ENCODE measurements around the gene CARD19.
"Not testable (repeated sequence)": the region's sequence is repeated elsewhere in the genome, so short reads cannot be mapped to it uniquely, and the experiment has no call there.

The CARD19 gene

DNA sequence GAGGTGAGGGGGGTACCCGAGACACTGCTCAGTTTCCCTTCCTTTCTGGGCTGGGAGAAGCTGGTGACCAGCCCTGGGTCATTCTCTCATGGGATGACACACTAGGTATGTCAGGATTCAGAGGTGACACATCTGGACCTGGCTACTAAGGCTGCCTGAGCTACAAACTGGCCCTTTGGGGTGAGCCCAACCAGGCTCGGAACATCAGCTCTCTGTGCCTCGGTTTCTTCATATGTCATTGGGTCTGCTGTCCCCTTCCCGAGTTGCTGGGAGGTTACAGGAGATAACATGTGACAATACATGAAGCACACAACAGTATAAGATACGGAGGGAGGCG, 11.8 kb downstream of the CARD19 start:
- FAIRE-seq: no peak

DNA sequence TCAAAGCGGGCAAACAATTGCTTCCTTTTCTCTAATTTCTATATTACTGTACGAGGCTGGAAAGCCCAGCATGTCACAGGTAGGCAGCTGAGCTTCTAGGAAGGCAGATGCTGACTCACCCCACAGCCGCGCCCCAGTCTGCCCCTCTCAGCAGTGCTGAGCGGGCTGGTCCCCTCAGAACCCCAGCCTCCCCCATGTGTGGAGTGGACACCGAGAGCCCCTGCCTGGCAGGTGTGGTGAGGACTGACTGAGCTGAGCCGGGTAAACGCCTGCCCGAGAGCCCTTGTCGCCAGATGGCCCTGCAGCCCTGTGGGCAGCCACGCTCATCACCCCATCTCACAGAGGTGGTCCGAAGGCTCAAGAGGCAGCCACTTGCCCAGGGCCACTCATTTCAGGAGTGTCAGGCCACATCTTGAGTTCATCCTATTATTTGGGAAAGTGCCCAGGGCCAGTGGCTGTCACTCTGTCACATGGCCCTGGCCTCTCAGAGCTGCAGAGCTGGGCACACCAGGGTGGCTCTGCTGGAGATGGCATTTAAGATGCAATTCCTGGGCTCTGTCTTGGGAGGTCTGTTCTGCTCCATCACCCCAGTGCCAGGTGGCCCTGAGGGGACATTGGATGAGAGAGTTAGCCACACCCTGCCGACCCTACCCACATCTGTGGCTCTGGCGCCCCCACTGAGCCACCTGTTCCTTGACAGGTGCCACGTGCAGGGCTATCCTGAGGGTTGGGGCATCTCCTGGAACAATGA, 12.4 kb downstream of the CARD19 start:
- FAIRE-seq: no peak

DNA sequence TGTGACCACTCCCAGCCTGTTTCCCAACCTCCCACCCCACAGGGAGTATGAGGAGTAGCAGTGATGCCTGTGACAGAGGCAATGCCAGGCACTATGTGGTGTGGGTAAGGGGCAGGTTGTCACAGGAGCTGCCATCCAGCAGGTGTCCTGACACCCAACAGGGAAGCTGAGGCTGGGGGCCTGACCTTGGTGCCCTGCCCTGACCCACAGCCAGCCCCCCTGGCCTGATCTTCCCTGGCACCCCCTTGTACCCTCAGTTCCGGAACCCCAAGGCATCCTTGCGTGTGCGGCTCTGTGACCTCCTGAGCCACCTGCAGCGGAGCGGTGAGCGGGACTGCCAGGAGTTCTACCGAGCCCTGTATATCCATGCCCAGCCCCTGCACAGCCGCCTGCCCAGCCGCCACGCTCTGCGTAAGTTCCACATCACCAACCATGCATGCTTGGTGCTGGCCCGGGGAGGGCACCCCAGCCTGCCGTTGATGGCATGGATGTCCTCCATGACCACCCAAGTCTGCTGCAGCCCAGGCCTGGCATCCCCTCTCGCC, 14.4 kb downstream of the CARD19 start:
- FAIRE-seq: no peak

DNA sequence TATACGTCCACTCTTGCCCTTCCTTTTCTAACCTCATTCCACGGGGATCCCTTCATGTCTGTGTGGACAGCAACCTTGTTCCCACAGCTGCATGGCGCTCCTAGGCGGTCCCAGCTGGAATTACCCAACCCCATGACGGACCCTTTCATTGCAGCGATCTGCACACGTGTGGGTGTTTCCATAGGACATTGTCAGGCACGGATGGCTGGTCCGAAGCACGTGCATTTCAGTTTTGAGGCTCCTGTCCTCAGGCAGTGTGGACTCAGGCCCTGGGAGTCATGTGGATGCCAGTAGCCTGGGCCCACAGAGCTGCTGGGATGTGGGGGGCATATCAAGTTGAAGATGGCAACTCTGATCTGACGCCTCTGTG, 15.0 kb downstream of the CARD19 start:
- no peak for FAIRE-seq

DNA sequence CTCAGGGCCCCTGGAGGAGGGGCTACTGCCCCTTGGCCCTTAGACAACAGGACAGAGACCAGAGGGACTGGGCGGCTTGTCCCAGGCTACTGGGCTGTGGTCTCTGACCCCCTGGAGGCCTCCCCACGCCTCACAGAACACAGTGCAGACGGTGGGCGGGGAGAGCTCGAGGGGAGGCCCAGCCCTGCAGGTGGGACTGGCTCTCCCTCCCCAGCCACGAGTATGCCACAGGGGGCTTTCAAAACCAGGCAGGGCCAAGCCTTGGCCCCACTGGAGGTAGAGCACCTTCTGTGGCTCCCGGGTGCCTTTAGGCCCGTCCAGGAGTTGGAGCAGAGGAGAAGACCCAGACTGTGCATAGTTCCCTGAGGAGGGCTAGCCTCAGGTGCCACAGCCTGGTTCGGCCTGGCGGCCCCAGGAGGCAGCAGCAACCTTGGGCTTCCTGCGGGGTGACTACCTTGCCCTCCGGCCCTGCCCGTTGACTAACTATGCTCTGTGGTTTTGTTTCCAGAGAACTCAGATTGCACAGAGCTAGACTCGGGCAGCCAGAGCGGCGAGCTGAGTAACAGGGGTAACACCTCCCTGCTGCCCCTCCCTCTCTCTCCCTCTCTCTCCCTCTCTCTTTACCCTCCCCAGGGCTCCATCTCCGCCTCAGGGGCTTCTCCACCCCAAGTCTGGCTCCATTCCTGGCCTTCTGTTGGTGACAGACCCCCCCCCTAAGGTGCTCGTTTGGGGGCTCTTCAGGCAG, 15.5 kb downstream of the CARD19 start:
- FAIRE-seq: no peak

DNA sequence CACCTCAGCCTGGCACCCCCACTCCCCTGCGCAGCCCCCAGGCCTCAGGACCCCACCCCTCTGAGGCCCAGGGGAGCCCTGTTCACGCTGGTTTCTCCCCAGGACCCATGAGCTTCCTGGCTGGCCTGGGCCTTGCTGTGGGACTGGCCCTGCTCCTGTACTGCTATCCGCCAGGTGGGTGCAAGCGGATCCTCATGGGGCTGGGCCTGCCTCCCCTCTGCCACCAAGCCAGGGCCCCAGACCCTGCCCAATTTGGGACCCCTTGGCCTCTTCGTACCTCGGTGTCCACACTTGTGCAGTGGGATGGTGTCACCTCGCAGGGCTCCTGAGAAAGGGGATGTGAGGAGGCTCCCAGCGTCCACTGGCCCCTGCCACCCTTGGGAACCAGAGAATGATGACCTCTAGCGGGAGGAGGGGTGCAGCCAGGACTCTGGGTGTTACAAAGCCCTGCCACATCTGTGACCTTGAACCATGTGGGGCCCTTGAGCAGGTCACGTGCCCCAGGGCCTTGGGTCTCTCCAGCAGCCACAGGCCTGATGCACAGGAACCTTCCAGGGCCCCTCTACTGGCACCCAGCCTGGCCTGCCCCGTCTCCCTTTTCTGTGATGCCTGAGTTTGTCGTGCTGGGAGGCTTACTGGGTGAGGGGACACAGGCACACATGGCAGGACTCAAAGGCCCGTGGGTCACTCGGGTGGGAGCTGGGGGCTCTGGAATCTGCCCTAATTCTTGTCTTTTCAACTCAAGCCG, 16.3 kb downstream of the CARD19 start:
- no peak for FAIRE-seq

DNA sequence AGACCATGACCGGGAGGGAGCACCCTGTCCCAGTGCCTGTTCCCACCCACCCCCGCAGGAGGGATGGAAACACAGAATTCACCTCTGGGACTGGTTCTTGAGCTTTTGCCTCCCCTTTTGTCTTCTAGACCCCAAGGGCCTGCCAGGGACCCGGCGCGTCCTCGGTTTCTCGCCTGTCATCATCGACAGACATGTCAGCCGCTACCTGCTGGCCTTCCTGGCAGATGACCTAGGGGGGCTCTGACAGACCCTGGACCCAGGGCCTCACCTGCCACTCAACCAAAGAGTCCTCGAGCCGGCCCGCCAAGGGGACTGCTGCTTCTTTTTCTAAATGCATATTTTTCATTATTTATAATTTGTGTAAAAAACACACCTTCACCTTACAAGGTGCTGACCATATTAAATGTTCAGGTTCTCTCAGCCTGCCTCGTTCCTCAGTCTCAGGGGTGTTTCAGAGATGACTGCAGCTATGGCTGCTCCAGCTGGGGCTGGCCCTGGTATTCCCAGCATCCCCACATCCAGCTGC, 16.9 kb downstream of the CARD19 start:
- FAIRE-seq: no peak

DNA sequence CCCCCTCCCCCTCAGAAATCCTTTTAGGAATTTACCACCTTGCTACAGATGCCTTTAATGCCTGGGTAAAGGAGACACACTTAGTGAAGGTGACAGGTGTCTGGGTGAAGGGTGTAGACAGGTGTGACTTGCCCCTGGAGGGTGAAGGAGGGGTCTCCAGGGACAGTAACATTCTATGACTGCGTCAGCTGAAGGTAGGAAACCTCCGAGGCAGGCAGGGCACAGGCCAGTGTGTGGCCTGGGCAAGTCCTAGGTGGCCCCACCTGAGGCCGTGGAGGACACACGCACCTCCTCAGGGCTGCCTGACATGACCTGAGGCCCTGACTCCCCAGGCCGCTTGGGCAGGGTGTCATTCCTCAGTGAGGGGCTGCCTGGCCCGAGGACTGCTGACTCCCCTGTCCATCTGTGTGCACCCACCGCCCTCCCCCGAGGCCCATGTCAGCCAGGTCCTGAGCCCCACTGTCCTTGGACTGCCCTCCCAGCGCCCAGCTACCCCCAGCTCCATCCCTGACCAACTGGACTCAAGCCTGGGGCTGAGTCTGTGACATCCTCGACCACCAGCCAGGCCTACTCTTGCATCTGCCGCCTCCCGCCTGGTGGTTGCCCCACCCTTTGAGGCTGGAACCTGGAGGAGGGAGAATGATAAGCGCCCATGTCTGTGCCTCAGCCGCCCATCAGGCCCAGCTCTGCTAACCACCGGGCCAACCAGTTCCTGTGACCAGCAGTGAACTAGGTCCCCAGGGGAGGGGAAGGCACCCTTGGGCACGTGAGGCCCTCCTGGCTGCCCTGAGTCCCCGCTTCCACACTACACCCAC, 18.4 kb downstream of the CARD19 start:
- no peak for FAIRE-seq

DNA sequence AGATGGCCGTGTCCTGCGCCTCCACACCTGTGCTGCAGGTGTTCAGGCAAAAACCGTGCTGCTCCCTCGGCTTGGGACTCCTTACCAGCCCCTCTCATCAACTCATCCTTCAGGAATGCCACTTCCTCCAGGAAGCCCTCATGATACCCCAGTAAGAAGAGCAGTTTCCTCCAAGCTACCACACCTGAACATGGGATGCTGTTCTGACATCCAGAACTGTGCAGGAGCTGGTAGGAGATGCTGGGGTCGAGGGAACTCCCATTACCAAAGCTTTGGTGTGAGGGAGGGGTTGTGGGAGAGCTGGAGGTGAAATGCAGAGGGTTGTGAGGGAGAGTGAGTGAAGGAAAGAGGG, 18.9 kb downstream of the CARD19 start:
- FAIRE-seq: no peak

DNA sequence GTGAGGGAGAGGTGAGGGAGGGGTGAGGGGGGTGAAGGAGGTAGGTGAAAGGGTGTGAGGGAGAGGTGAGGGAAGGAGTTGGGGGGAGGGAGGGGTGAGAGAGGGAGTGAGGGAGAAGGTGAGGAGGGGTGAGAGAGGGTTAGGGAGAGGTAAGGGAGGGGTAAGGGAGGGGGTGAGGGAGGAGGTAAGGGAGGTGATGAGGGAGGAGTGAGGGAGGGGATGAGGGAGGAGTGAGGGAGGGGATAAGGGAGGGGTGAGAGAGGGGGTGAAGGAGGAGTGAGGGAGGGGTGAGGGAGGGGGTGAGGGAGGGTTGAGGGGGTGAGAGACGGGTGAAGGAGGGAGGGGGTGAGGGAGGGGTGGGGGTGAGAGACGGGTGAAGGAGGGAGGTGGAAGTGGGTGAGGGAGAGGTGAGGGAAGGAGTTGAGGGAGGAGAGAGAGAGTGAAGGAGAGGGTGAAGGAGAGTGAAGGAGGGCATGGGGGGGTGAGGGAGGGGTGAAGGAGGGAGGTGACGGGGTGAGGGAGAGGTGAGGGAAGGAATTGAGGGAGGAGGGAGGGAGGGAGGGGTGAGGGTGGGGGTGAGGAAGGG, 19.6 kb downstream of the CARD19 start:
- FAIRE-seq: no peak

DNA sequence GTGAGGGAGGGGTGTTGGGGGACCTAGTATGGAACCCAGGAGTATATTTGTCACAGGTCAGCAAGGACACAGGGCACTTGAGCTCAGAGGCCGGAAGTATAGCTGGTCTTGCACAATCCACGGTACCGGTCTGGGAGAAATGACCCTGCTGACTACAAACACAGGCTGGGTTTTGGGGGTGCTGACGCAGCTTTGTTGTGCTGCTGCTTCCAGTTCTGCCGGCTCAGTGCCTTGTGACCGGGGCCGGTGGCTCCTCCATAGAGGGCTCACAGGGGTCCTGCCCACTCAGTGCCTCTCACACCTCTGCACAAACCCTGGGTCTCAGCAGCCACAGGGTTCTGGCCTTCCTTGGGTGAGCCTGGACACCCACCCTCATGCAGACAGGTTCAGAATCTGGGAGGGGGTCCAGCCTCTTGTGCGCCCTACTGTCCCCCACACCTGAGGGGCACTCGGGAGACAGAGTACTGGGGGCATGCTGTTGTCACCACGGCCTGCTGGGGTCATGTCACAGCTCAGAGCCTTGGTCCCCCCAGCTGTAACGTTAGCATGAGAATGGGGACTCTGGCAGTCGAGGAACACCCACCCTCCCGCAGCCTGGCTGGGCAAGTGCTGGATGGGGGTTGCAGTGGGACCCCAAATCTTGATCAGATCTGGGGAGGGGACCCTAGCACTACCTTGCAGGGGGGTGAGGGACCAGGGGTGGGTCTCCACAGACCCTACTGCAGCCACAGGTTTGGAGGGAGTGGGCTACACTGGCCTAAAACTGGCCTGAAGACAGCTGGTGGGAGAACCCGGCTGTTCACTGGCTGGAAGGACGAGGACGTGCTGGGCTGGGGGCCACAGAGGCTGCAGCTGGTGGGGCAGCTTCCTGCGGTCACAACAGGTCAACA, 20.3 kb downstream of the CARD19 start:
- FAIRE-seq: no peak

DNA sequence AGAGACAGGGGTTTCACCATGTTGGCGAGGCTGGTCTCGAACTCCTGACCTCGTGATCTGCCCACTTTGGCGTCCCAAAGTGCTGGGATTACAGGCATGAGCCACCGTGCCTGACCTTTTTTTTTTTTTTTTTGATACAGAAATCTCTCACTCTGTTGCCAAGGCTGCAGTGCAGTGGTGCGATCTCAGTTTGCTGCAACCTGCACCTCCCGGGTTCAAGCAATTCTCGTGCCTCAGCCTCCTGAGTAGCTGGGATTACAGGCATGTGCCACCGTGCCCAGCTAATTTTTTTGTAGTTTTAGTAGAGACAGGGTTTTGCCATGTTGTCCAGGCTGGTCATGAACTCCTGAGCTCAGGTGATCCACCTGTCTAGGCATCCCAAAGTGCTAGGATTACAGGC, 21.5 kb downstream of the CARD19 start:
- FAIRE-seq: not testable (repeated sequence)

DNA sequence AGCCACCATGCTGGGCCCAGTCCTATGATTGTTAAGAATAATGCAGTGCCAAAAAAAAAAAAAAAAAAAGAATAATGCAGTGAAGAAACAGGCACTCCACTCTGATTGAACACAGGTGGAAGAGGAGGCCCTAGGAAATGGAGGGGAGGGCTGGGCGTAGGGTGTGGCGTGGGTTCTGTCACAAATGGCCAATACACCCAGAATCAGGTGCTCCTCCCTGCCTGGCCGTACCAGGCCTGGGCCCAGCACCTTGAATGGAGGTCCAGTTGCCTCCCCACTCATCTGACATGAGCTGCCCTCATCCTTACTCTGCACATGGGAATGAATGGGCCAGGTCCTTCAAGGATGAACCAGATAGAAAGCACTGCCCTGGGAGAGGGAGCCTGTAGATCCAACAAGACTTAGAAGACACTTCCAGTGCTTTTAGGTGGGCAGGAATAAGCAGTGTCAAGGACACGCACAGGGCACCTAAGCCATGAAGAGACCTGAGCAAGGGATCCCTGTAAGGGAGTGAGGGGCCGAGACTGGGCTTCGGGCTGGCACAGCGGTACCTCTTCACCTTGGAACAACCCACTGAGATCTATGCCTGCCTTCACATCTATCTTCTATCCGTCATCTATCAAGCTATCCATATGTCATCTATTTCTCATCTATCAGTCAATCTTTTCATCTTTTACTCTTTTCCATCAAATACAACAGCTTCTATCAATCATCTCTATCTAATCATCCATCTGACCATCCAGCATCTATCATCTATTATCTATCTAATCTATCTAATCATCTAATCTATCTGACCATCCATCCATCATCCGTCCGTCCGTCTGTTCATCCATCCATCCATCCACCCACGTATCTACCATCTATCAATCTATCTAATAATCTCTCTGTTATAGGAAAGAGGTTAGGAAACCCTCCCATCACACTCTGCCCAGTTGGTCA, 22.2 kb downstream of the CARD19 start:
- FAIRE-seq: no peak

DNA sequence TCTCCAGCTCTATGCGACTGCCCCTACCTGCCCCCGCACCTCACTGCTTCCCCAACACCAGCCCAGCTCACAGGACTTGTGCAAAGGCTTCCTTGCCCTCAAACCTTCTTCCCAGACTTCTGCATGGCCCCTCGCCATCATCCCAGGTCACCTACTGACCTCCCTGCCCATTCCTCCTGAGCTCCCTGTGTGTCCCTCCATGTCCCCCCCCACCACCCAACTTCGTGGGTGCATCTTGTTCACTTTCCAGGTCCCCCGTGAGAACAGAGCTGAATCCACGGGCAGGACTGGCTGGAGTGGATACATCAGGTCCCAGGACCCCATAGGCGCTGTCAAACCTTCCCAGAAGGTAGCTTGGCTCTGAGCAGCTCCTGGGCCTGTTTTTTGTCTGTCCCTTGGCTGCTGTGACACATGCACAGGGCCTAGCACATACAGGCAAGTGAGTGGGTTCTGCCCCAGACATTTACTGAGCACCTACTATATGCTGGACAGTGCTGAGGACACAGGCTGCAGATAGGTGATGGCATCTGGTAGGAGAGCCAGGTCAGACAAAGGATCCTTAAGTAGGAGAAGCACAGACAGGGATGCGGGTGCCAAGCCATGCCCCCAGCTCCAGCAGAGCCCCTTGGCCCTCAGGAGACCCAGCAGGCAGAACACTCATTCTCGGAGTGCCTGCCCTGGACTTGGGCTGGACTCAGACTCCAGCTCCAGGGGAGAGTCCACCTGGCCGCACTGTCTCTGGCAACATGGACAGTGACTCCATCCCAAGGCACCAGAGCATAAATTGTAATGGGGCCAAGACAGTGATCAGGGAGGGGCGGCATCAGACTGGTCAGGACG, 23.1 kb downstream of the CARD19 start:
- FAIRE-seq: no peak

DNA sequence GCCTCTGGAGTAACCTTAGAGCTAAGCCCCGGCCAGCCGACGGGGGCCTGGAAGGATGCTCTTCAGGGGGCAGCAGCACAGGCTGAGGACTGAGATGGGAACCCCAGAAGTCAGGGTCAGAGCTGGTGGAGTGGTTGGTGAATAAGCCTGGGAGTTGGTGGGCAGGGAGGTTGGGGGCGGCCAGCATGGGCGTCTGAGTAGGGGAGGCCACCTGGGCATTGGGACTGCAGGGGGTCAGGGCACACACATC, 23.6 kb downstream of the CARD19 start:
- FAIRE-seq: no peak

DNA sequence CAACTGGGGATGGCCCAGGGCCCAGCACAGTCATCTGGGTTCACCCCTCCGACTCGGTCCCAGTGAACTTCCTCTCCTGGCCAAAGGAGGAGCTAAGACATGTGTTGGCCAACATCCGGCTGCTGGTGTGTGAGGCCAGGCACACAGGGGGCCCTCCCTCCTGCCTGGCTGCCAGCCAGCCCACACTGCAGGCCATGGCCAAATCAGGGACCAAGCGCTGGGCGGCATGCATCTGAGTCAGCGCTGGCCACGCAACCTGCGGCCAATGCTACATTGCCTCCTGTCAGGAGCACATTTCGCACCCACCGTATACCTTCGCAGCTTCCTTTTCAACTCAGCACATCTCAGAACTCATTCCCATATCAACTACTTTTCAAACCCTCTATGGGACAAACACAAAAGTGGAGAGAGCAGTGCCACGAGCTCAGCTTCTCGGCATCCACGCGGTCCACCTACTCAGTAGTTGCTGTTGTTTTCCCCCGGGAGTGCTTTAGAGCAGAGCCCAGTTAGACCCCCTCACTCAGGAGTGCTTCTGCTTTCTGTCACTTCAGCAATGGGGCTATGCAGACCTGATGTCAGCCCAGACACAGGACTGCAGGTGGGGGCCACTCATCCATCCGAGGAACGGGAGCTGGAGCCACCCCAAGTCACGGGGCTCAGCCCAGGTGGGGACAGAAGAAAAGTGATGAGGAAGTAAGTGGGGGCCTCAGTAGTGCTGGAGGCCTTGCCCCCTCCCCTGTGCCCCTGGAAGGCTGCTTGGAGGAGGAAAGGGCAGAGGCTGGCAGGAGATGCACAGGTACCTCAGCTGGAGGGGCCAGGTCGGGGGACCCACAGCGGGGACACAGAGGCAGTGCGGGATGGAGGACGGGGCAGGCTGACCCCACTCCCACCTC, 24.2 kb downstream of the CARD19 start:
- peak; percentile 69 for FAIRE-seq

DNA sequence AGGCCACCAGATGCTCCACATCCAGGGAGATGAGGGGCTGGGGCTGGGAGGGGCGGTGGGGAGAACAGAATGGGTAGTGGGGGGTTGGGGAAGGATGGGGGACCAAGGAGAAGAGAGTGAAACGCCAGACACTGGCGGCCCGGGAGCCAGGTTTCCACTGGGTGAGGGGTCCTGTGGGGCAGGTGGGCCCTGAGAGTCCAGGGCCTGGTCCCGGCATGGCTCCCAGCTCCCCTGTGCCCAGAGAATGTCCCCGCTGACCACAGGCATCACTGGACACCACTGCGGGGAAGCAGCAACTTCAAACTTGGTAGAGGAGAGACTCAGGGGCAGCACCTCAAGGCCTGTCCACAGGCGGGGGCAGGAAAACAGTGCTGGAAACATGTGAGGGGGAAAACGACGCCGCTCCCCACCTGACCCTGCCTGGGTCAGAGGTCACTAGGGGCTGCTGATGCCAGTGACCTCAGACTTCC, 24.9 kb downstream of the CARD19 start:
- no peak for FAIRE-seq

Data from endometrium (tissue), 2 donors.